NCI-H446 (cell line): ENCODE measurements around the gene DDX4.

ENCODE experiments used
- DNase-seq, 2 experiments: peaks; one replicate each; lab custom pipeline; 2025; lab: John Stamatoyannopoulos, UW

Gene DDX4

GRCh38 chr5:55821731-55822512 lies 84.1 kb downstream of the DDX4 start:
- DNase-seq = no peak

GRCh38 chr5:55823151-55823796 lies 85.4 kb downstream of the DDX4 start:
- no peak for DNase-seq

GRCh38 chr5:55829956-55830355 lies 92.1 kb downstream of the DDX4 start:
- no peak for DNase-seq

- no peak for DNase-seq
These were observed 94.6 kb downstream of the DDX4 start for GRCh38 chr5:55832446-55832845.

GRCh38 chr5:55836191-55836590 lies 98.3 kb downstream of the DDX4 start:
- DNase-seq = no peak

- no peak for DNase-seq
These were observed 104.1 kb downstream of the DDX4 start for GRCh38 chr5:55841976-55842375.

- no peak for DNase-seq
These were observed 110.0 kb downstream of the DDX4 start for GRCh38 chr5:55847837-55848236.

GRCh38 chr5:55848783-55849182 lies 110.9 kb downstream of the DDX4 start:
- DNase-seq = no peak

- no peak for DNase-seq
These were observed 113.2 kb downstream of the DDX4 start, which contains the start of gene IL31RA for GRCh38 chr5:55850839-55851674. Gene IL31RA (plus strand): TSS chr5:55851357. CDS start chr5:55851571, 214 bp downstream.

- no peak for DNase-seq
These were observed 113.8 kb downstream of the DDX4 start for GRCh38 chr5:55851675-55851979.

GRCh38 chr5:55852503-55852902 lies 114.6 kb downstream of the DDX4 start:
- DNase-seq = no peak

- no peak for DNase-seq
These were observed 115.3 kb downstream of the DDX4 start for GRCh38 chr5:55853041-55853670.

GRCh38 chr5:55853818-55854217 lies 116.0 kb downstream of the DDX4 start:
- DNase-seq = no peak

GRCh38 chr5:55855509-55855908 lies 117.6 kb downstream of the DDX4 start:
- no peak for DNase-seq

GRCh38 chr5:55856516-55857246 lies 118.8 kb downstream of the DDX4 start:
- DNase-seq = no peak

GRCh38 chr5:55857247-55857640 lies 119.4 kb downstream of the DDX4 start:
- DNase-seq = no peak

GRCh38 chr5:55858104-55858503 lies 120.2 kb downstream of the DDX4 start:
- no peak for DNase-seq

GRCh38 chr5:55860288-55860687 lies 122.4 kb downstream of the DDX4 start:
- no peak for DNase-seq

- no peak for DNase-seq
These were observed 122.8 kb downstream of the DDX4 start for GRCh38 chr5:55860709-55861108.

- no peak for DNase-seq
These were observed 127.0 kb downstream of the DDX4 start for GRCh38 chr5:55864606-55865541.

- DNase-seq = no peak
These were observed 128.0 kb downstream of the DDX4 start for GRCh38 chr5:55865831-55866230.
